BE2C (cell line): ENCODE data around the gene SH3BGR.
"Not testable (repeated sequence)": the region's sequence is repeated elsewhere in the genome, so short reads cannot be mapped to it uniquely, and the experiment has no call there.

ENCODE experiments used
- DNase-seq: peaks from one replicate; pipeline ENCODE4 v3.0.0-alpha.2; 2020
- H3K27me3 ChIP-seq: fragments of 250-450 bp; sonication (Bioruptor Pico); 2 replicates; pipeline ENCODE4 v1.5.1; 2020; ENCODE audit warnings: mild to moderate bottlenecking
- H3K36me3 ChIP-seq: fragments of 250-450 bp; sonication (Bioruptor Pico); 2 replicates; pipeline ENCODE4 v1.5.1; 2020; ENCODE audit warnings: mild to moderate bottlenecking
- H3K4me1 ChIP-seq: fragments of 250-450 bp; sonication (Bioruptor Pico); 2 replicates; pipeline ENCODE4 v1.5.1; 2020
- H3K4me3 ChIP-seq: 2 replicates; pipeline ENCODE4 v1.5.1; 2011; ENCODE audit warnings: low read depth, low read length
- H3K9me3 ChIP-seq: fragments of 250-450 bp; sonication (Bioruptor Pico); 2 replicates; pipeline ENCODE4 v1.5.1; 2020
- CTCF ChIP-seq: IDR thresholded peaks from 2 replicates; pipeline ENCODE4 v1.5.1; 2012; ENCODE audit warnings: mild to moderate bottlenecking, low read depth, low read length

SH3BGR gene

GRCh38 chr21:39537571-39537970, 85.8 kb downstream of the SH3BGR start:
- H3K4me3 ChIP-seq, result no peak overlapping the region

DNA sequence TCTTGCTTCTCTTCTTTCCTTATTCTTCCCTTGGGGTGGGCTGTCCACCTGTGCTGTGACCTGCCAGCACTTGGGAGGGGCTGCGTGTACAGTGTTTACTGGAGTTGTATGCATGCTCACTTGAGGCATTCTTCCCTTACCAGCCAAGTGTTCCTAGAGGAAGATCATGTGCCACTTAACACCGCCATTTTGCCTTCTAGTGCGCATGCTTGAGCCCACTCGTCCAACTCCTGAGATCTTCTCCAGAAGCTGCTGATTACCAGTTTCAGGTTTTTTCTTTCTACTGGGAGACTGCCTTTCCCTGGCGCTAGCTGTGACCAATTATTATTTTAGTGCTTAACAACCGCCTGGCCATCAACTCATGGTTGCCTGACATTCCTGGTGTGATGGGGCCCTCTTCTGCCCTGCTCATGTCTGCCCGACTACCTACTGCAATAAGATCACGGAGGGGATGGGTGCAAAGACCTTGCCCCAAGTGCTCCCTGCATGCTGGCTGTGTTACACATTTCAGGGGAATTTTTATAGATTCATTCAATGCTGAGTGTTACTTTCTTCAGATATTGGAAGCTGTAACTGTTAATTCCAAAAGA, 86.8 kb downstream of the SH3BGR start:
- TF ChIP-seq CTCF, result no peak
- Histone ChIP-seq H3K4me3 (no peak overlapping the region), H3K9me3 (no peaks in the 10 kb centered on the region), H3K27me3 (no peaks in the 10 kb centered on the region), H3K36me3 (no peaks in the 10 kb centered on the region), H3K4me1 (no peaks in the 10 kb centered on the region)
- DNase-seq, result no peak

More at GRCh38 chr21:39537571-39537970, 85.8 kb downstream of the SH3BGR start:
- Histone ChIP-seq H3K4me1 (no peaks in the 10 kb centered on the region), H3K27me3 (no peaks in the 10 kb centered on the region), H3K36me3 (no peaks in the 10 kb centered on the region), H3K9me3 (no peaks in the 10 kb centered on the region)
- no peak for TF ChIP-seq CTCF
- DNase-seq, result no peak

DNA sequence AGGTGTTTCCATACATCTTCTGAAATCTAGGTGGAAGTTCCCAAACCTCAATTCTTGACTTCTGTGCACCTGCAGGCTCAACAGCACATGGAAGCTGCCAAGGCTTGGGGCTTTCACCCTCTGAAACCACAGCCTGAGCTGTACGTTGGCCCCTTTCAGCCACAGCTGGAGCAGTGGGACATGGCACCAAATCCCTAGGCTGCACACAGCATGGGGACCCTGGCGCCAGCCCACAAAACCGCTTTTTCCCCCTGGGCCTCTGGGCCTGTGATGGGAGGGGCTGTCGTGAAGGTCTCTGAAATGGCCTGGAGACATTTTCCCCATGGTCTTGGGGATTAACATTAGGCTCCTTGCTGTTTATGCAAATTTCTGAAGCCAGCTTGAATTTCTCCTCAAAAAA, 88.6 kb downstream of the SH3BGR start:
- H3K36me3 ChIP-seq, H3K4me1 ChIP-seq, DNase-seq, H3K9me3 ChIP-seq, H3K27me3 ChIP-seq, H3K4me3 ChIP-seq: not testable (repeated sequence)

DNA sequence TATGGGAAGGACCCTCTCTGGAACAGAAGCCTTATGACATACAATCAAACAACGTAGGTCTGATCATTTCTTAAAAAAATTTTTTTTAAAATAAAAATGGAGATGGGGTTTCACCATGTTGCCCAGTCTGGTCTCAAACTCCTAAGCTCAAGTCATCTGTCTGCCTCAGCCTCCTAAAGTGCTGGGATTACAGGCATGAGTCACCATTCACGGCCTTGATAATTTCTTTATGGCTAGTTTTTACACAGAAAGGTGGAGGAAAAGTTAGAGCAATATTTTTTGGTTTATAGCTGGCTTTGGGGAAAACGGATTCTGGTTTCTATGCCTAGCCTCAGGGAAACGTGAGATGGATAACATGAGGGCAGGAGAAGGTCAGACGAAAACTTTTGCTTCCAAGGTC, 91.0 kb downstream of the SH3BGR start:
- H3K9me3 ChIP-seq, result no peaks in the 10 kb centered on the region; the same call in 1 of the 2 replicates
- H3K27me3 ChIP-seq, result no peaks in the 10 kb centered on the region
- no peaks in the 10 kb centered on the region for H3K4me1 ChIP-seq
- TF ChIP-seq CTCF, result no peak
- H3K4me3 ChIP-seq, result no peak overlapping the region
- DNase-seq, result no peak
- H3K36me3 ChIP-seq, result no peaks in the 10 kb centered on the region

DNA sequence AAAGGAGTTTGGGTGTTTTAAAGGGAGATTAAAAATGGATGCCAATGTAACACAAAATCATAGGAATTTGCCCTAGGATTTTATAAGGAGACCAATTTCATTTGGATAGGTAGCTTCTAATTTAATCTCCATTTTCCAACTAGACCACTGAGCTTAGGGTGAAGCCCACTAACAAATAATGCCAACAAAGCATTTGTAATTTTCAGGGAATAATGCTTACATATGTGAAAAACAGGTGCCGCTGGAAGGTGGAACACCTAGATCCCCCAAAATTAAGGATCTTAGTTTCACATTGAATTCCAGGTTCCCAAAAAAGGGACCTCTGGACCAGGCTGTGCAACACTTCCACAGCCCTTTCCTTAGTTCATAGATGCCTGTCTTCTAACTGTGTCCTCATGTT, 94.8 kb downstream of the SH3BGR start:
- TF ChIP-seq CTCF, result no peak
- no peak overlapping the region for H3K4me3 ChIP-seq
- H3K27me3 ChIP-seq, result no peaks in the 10 kb centered on the region
- DNase-seq, result no peak
- no peaks in the 10 kb centered on the region for H3K36me3 ChIP-seq
- H3K4me1 ChIP-seq, result no peaks in the 10 kb centered on the region
- H3K9me3 ChIP-seq, result no peaks in the 10 kb centered on the region; the same call in 1 of the 2 replicates

- DNase-seq, result no peak
- Histone ChIP-seq H3K4me3 (no peak overlapping the region), H3K27me3 (no peaks in the 10 kb centered on the region), H3K9me3 (no peaks in the 10 kb centered on the region), H3K4me1 (no peaks in the 10 kb centered on the region), H3K36me3 (no peaks in the 10 kb centered on the region)
- no peak for TF ChIP-seq CTCF
Measured at GRCh38 chr21:39552856-39553255, 101.1 kb downstream of the SH3BGR start.

GRCh38 chr21:39553331-39553730, 101.6 kb downstream of the SH3BGR start:
- no peak for DNase-seq

More at GRCh38 chr21:39553331-39553730, 101.6 kb downstream of the SH3BGR start:
- Histone ChIP-seq H3K4me3 (no peak overlapping the region), H3K36me3 (no peaks in the 10 kb centered on the region), H3K9me3 (no peaks in the 10 kb centered on the region), H3K4me1 (no peaks in the 10 kb centered on the region), H3K27me3 (no peaks in the 10 kb centered on the region)
- no peak for TF ChIP-seq CTCF
